Osteocyte (in vitro differentiated cells): ENCODE data around the gene MYOCD. TPM values are rescaled to one million over a fixed set of nuclear protein-coding genes. Genes with fewer than 3 reads are reported as not detected.

Experiments used
- DNase-seq: peaks from one replicate; pipeline ENCODE4 v3.0.0; 2021; ENCODE audit warnings: mixed read lengths; ENCODE audit not compliant: unreplicated experiment; ENCODE audit errors: extremely low spot score
- H3K27ac Mint-ChIP-seq: one replicate; pipeline ENCODE4 v1.8.0; 2021; ENCODE audit warnings: mild to moderate bottlenecking, mixed read lengths; ENCODE audit not compliant: unreplicated experiment
- H3K27me3 Mint-ChIP-seq: one replicate; pipeline ENCODE4 v1.8.0; 2021; ENCODE audit warnings: mixed read lengths; ENCODE audit not compliant: unreplicated experiment
- H3K36me3 Mint-ChIP-seq: one replicate; pipeline ENCODE4 v1.8.0; 2021; ENCODE audit warnings: mixed read lengths; ENCODE audit not compliant: unreplicated experiment
- H3K4me1 Mint-ChIP-seq: one replicate; pipeline ENCODE4 v1.8.0; 2021; ENCODE audit warnings: mixed read lengths; ENCODE audit not compliant: unreplicated experiment
- H3K4me3 Mint-ChIP-seq: one replicate; pipeline ENCODE4 v1.8.0; 2021; ENCODE audit warnings: mild to moderate bottlenecking, moderate library complexity, mixed read lengths; ENCODE audit not compliant: unreplicated experiment
- H3K9me3 Mint-ChIP-seq: one replicate; pipeline ENCODE4 v1.8.0; 2021; ENCODE audit warnings: mixed read lengths; ENCODE audit not compliant: unreplicated experiment
- CTCF ChIP-seq: fragments of 200-600 bp; sonication (generic); IDR thresholded peaks from 2 replicates; pipeline ENCODE4 v1.5.0; 2021; ENCODE audit warnings: antibody characterized with exemption, mild to moderate bottlenecking, moderate library complexity
- total RNA-seq: library from RNA; stranded (reverse); gene quantifications from 2 replicates; pipeline ENCODE4 v1.2.1, GENCODE V29; 2021

MYOCD gene
- total RNA-seq, 1 donor from 2014 or later, result 13.7 TPM

DNA sequence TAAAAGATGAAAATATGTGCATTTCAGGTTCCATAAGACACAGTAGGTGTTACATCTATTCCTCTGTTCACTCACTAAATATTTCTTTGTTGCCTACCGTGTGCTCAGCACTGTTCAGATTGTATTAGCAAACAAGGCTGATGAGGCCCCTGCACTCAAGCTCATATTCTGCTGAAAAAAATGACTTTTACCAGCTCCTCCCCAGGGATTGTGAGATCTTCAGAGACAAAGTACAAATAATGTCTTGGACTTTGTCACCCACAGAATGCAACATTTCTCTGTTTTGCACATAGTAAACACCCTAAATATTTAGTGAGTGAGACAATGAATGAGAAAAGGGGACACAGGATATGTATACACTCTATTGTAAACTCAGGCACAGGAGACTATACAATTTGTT, 21.9 kb upstream of the MYOCD start:
- TF ChIP-seq CTCF, result no peak
- DNase-seq, result no peak
- Mint-ChIP-seq H3K4me3 (no peak overlapping the region), H3K27me3 (no peaks in the 10 kb centered on the region), H3K4me1 (peaks cover 2% of the 10 kb centered on the region), H3K9me3 (no peaks in the 10 kb centered on the region), H3K27ac (no peak overlapping the region), H3K36me3 (no peaks in the 10 kb centered on the region)

- no peaks in the 10 kb centered on the region for H3K36me3 Mint-ChIP-seq
- DNase-seq, result no peak
- no peak overlapping the region for H3K27ac Mint-ChIP-seq
- H3K27me3 Mint-ChIP-seq, result no peaks in the 10 kb centered on the region
- H3K9me3 Mint-ChIP-seq, result no peaks in the 10 kb centered on the region
- no peak overlapping the region for H3K4me3 Mint-ChIP-seq
- no peak for TF ChIP-seq CTCF
- H3K4me1 Mint-ChIP-seq, result peaks cover 2% of the 10 kb centered on the region
These were observed 21.1 kb upstream of the MYOCD start for GRCh38 chr17:12644623-12645022.

DNA sequence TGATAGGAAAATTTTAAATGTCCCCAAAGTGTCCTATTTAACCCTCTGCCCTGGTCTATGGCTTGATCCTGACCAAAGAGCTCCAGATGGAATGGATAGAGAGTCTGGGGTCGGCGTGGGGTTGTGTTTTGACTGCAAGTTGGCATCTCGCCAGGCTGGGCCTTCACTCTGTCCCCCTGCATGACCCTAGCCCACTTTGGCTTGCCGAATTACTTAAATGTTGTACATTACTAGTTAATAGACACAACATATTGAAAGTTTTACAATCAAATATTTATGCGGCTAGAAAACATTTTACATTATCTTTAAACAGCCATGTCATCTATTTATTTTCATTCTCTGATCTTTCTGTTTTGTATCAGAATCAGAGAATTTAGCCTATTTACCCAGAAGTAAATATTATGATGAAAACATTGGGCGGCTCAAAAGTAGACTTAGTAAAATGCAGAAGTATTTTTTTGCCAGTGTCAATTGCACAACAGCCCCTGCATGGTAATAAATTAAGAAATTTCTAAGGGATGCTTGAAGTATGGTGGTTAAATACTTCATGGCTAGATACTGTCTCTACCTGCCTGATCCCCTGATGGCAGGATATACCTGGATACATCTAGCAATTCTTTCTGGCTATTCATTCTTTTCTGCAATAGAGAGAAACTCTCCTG, 18.8 kb upstream of the MYOCD start:
- Mint-ChIP-seq H3K27ac (no peak overlapping the region), H3K36me3 (no peaks in the 10 kb centered on the region), H3K9me3 (no peaks in the 10 kb centered on the region), H3K27me3 (no peaks in the 10 kb centered on the region), H3K4me1 (peaks cover 2% of the 10 kb centered on the region), H3K4me3 (no peak overlapping the region)
- DNase-seq, result no peak
- TF ChIP-seq CTCF, result no peak

DNA sequence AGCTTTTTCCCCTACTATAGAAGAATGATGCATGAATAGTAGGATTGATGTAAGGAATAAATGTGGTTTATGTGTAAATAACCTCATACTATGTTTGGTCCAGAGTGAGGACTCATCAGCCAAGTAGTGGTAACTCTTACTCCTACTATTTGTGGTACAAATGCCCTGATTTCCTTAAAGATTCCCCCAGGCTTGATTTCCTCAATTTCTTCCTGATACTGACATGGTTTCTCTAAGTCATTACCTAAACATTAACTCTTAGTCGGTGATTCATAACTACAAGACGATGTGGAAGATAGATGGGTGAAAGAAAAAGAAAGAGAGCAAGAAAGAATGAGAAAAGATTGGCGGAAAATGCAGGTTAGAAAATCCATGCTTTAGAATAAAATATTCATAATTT, 17.2 kb upstream of the MYOCD start:
- peaks cover 10% of the 10 kb centered on the region for H3K4me1 Mint-ChIP-seq
- H3K9me3 Mint-ChIP-seq, result no peaks in the 10 kb centered on the region
- no peaks in the 10 kb centered on the region for H3K27me3 Mint-ChIP-seq
- H3K36me3 Mint-ChIP-seq, result no peaks in the 10 kb centered on the region
- no peak for TF ChIP-seq CTCF
- H3K4me3 Mint-ChIP-seq, result no peak overlapping the region
- DNase-seq, result no peak
- H3K27ac Mint-ChIP-seq, result no peak overlapping the region

DNA sequence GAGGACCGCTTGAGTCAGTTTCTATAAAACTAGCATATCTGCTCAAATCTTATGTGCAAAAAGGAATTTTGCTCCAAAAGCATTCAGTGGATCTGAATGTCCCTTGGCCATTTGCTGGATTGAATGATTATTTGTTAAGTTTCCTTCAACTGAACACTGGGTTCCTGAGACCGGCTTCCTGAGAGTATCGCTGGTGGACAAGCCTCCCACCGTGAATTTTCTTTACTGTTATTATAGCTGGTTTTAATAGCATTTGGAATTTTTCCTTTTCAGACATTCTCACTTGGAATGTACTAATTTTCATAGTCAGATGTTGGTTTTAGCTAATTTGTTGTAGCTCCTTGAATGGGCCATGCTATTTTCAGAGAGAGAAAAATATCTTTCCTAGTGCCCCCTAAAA, 9.8 kb upstream of the MYOCD start:
- peak overlapping the region; percentile 41 for H3K4me3 Mint-ChIP-seq
- peak overlapping the region; percentile 90 for H3K27ac Mint-ChIP-seq
- H3K9me3 Mint-ChIP-seq, result no peaks in the 10 kb centered on the region
- DNase-seq, result no peak
- no peak for TF ChIP-seq CTCF
- peaks cover 37% of the 10 kb centered on the region for H3K4me1 Mint-ChIP-seq
- no peaks in the 10 kb centered on the region for H3K27me3 Mint-ChIP-seq
- peaks cover 2% of the 10 kb centered on the region for H3K36me3 Mint-ChIP-seq
